Measurements from ENCODE around the gene ACTG2.

ACTG2 gene

DNA sequence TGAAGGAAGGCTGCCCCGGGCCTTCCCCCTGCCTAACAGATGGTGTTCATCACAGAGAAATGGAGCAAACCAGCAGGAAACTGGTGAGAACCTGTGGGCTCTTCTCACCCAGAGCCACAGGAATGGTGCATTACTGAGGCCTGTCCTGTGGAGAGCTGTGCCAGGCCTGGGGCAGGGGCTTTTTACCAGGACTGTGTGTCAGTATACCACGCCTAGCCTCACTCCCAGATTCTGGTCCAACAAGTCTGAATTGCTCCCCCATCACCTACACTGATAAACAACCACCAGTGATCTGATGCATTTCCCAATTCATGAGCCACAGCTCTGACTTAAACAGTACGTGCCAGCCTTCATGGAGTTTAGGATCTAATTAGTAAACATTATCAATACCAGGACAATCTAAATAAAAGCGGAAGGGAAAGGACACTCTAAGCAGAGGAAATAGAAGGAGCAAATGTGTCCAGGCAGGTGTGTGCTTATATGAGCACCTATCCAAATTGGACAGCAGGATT is 24.9 kb downstream of the ACTG2 start:
- Histone ChIP-seq H3K27me3 (ENCODE audit: control insufficient read depth, insufficient read depth, low read length) (no peaks in the 10 kb centered on the region), H3K4me3 (ENCODE audit: low read depth, low read length) (no peak overlapping the region), H3K36me3 (ENCODE audit: control insufficient read depth, insufficient read depth, low read length) (no peaks in the 10 kb centered on the region), H3K9ac (ENCODE audit: low read depth, low read length) (no peak overlapping the region), H3K9me3 (ENCODE audit: control insufficient read depth, insufficient read depth, low read length) (no peaks in the 10 kb centered on the region), H3K4me1 (ENCODE audit: control insufficient read depth, insufficient read depth, low read length) (peaks cover 8% of the 10 kb centered on the region)

DNA sequence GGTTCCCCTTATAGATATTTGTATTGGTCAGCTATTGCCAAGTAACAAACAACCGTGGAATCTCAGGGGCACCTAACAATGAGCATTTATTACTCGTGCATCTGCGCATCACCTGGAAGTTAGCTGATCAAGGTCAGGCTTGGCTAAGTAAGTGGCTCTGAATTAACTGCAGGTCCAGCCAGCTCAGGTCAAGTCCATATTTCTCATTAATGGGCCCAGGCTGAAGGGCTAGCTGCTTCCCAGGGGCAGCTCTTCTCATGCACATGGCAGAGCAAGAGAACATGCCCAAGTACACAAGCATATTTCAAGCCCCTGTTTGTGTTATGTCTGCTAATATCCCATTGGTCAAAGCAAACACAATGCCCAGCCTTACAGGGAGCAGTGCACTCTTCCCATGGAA is 26.0 kb downstream of the ACTG2 start:
- Histone ChIP-seq H3K9me3 (ENCODE audit: control insufficient read depth, insufficient read depth, low read length) (no peaks in the 10 kb centered on the region), H3K9ac (ENCODE audit: low read depth, low read length) (no peak overlapping the region), H3K27me3 (ENCODE audit: control insufficient read depth, insufficient read depth, low read length) (no peaks in the 10 kb centered on the region), H3K4me1 (ENCODE audit: control insufficient read depth, insufficient read depth, low read length) (peaks cover 8% of the 10 kb centered on the region), H3K36me3 (ENCODE audit: control insufficient read depth, insufficient read depth, low read length) (no peaks in the 10 kb centered on the region), H3K4me3 (ENCODE audit: low read depth, low read length) (no peak overlapping the region)

DNA sequence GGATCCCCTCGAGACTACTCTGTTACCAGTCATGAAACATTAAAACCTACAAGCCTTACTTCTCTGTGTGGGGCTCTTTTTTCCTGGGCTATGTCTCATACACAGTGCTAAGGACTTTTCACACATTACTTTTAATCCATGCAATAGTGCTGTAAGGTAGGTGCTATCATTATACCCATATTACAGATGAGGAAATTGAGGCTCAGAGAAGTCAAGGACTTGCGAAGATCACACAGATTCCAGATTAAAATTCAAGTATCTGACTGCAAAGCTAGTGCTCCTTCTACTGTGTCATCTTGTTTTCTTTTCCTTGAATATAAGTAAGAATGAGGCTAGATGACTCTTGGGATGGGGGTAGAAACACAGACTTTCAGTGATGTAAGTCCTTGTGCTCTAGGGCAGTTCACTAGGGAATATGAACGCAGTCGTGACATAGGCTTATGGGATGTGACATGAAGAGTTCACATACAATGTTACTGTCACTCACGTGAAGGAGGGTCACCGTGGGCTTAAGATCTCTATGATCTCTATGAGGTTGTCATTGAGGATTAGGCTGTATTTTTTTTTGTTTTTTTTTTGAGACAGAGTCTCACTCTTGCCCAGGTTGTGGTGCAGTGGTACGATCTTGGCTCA is 26.9 kb downstream of the ACTG2 start:
- H3K4me1 ChIP-seq (ENCODE audit: control insufficient read depth, insufficient read depth, low read length): peaks cover 8% of the 10 kb centered on the region
- H3K36me3 ChIP-seq (ENCODE audit: control insufficient read depth, insufficient read depth, low read length): no peaks in the 10 kb centered on the region
- no peaks in the 10 kb centered on the region for H3K9me3 ChIP-seq (ENCODE audit: control insufficient read depth, insufficient read depth, low read length)
- no peak overlapping the region for H3K9ac ChIP-seq (ENCODE audit: low read depth, low read length)
- H3K27me3 ChIP-seq (ENCODE audit: control insufficient read depth, insufficient read depth, low read length): no peaks in the 10 kb centered on the region
- no peak overlapping the region for H3K4me3 ChIP-seq (ENCODE audit: low read depth, low read length)

DNA sequence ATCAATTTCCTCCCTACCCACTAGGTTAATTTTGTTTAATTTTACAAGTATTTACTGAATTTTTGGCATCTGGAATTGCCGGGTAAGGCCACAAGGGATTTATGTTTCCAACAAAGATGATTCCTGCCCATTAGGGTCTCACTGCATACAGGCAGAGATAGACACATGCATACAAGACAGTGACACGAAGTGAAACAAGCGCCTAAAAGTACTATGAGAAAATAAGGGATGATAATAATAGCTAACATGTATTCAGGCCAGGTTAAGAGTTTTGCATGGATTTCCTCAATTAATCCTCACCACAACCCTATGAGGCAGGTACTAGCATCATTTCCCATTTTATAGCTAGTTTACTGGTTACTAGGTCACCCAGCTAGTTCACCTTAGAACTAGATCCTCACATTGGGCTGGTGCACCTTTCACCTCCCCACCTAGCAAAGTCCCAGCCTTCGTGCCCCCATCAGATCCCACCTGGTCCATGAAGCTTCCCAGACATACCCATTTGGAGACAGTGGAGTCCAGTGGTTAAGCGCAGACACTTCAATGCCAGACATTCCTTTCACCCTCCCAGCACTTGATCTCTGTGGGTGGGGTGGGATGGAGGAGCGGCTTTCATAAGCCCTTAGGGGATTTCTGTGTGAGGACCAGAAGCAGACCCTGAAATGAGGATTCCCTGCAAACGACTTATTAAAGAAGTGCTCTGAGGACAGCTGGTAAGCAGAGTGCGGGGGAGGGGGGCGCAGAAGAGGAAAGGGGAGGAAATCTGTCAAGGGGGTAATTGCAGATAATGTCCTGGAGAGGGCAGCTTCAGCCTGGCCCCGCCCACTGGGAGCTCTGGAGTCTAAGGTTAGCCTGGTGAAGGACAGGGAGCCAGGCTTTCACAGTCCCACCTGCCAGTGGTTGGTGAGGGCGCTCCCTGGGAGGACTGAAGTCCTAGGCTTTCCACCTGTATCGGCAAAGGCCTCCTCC is 28.1 kb downstream of the ACTG2 start:
- H3K9ac ChIP-seq (ENCODE audit: low read depth, low read length): no peak overlapping the region
- H3K4me3 ChIP-seq (ENCODE audit: low read depth, low read length): no peak overlapping the region
- no peaks in the 10 kb centered on the region for H3K9me3 ChIP-seq (ENCODE audit: control insufficient read depth, insufficient read depth, low read length)
- no peaks in the 10 kb centered on the region for H3K36me3 ChIP-seq (ENCODE audit: control insufficient read depth, insufficient read depth, low read length)
- H3K27me3 ChIP-seq (ENCODE audit: control insufficient read depth, insufficient read depth, low read length): no peaks in the 10 kb centered on the region
- peaks cover 8% of the 10 kb centered on the region for H3K4me1 ChIP-seq (ENCODE audit: control insufficient read depth, insufficient read depth, low read length)

DNA sequence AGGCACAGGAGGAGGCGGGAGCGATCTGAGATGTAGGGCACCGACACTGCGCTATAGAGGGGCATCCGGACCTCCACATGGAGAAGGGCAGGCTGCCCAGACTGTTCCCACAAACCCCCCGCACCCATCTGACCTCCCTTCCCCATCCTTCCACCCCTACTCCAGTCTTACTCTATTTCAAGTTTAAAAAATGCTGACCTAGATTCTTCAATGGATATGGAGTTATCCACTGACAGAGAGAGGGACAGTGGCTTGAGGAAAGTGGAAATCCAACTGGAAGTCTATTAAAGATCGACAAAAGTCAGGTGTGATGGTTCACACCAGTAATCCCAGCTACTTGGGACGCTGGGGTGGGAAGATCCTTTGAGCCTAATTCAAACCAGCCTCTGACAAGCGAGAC is 28.8 kb downstream of the ACTG2 start:
- Histone ChIP-seq H3K4me1 (ENCODE audit: control insufficient read depth, insufficient read depth, low read length) (peaks cover 12% of the 10 kb centered on the region), H3K9ac (ENCODE audit: low read depth, low read length) (no peak overlapping the region), H3K4me3 (ENCODE audit: low read depth, low read length) (no peak overlapping the region), H3K9me3 (ENCODE audit: control insufficient read depth, insufficient read depth, low read length) (no peaks in the 10 kb centered on the region), H3K36me3 (ENCODE audit: control insufficient read depth, insufficient read depth, low read length) (no peaks in the 10 kb centered on the region), H3K27me3 (ENCODE audit: control insufficient read depth, insufficient read depth, low read length) (no peaks in the 10 kb centered on the region)

DNA sequence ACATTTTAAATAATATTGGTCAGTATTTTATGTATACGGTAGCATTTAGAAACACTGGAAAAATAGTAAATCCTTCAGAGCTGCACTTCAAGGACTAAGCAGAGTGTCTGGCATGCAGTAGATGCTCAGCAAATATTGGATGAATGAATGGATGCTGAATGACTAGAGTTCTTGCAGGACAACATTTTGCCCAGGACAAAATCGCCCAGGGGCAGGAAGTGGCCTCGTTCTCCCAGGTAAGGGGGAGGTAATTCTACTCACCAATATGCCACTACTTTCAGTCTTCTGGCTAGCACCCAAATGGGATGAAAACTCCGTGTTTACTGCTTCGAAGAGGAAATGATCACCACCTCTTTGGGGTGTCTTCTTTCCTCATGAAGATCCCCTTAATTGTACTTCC is 29.9 kb downstream of the ACTG2 start:
- Histone ChIP-seq H3K4me3 (ENCODE audit: low read depth, low read length) (no peak overlapping the region), H3K4me1 (ENCODE audit: control insufficient read depth, insufficient read depth, low read length) (peaks cover 12% of the 10 kb centered on the region), H3K9ac (ENCODE audit: low read depth, low read length) (no peak overlapping the region), H3K27me3 (ENCODE audit: control insufficient read depth, insufficient read depth, low read length) (no peaks in the 10 kb centered on the region), H3K36me3 (ENCODE audit: control insufficient read depth, insufficient read depth, low read length) (no peaks in the 10 kb centered on the region), H3K9me3 (ENCODE audit: control insufficient read depth, insufficient read depth, low read length) (no peaks in the 10 kb centered on the region)

DNA sequence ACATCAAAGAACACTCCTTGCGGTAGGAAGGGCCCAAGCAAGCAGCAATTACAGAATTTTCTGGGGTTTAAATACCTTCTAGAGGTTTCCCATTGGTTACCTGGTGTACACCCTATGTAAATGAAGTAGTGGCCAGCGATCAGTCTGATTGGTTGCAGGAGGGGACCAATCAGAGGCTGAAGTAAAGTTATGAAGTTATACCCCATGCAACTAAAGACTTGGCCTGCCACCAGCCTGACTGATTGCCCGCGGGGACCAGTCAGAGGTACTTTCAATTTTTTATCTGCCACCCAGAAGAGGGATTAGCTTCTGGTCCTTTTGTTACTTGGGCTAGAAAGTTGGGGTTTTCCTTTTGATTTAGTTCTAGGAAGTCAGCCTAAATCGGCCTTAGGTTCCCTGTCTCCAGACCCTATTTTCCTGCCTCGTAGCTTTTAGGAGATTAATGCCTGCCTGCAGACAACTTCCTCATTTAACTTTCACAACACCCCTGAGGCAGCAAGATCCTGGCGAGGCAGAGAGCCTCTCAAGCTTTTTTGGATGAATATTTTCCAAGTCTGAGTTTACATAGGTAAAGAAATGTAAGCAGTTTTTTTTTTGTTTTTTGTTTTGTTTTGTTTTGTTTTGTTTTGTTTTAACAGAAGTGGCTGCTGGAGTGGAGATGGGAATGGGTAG is 32.4 kb downstream of the ACTG2 start:
- Histone ChIP-seq H3K4me1 (ENCODE audit: control insufficient read depth, insufficient read depth, low read length) (peaks cover 12% of the 10 kb centered on the region), H3K9ac (ENCODE audit: low read depth, low read length) (no peak overlapping the region), H3K36me3 (ENCODE audit: control insufficient read depth, insufficient read depth, low read length) (no peaks in the 10 kb centered on the region), H3K4me3 (ENCODE audit: low read depth, low read length) (no peak overlapping the region), H3K9me3 (ENCODE audit: control insufficient read depth, insufficient read depth, low read length) (no peaks in the 10 kb centered on the region), H3K27me3 (ENCODE audit: control insufficient read depth, insufficient read depth, low read length) (no peaks in the 10 kb centered on the region)

DNA sequence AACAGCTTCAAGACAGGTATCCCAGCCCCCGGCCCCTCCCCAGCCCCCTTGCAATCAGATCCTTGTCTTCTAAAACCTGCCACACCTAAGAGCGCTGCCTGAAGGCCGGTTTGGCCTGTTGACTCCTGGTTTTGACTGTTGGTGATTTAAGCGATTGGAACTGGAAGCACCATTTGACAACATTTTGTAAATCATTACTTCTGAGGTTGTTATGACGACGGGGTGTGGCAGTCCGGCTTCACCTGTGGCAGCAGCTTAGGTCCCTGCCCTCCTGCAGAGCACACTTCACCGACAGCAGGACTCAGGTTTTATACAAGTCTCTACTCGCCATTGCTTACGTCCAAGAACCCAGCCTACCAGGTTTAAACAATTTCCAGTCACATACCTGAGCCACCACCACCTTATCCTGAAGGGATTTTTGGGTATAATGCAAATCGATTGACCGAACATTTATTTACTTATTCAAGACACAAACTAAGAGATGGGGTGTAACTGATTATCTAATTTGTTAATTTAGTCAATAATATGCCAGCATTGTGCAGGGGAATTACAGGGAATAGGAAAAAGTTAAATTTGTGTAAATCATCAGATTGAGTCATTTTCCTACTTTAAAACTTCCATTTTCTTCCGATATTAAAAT is 33.2 kb downstream of the ACTG2 start:
- Histone ChIP-seq H3K4me1 (ENCODE audit: control insufficient read depth, insufficient read depth, low read length) (peaks cover 8% of the 10 kb centered on the region), H3K9me3 (ENCODE audit: control insufficient read depth, insufficient read depth, low read length) (no peaks in the 10 kb centered on the region), H3K9ac (ENCODE audit: low read depth, low read length) (peak overlapping the region; percentile 1), H3K4me3 (ENCODE audit: low read depth, low read length) (peak overlapping the region; percentile 86), H3K36me3 (ENCODE audit: control insufficient read depth, insufficient read depth, low read length) (no peaks in the 10 kb centered on the region), H3K27me3 (ENCODE audit: control insufficient read depth, insufficient read depth, low read length) (no peaks in the 10 kb centered on the region)

DNA sequence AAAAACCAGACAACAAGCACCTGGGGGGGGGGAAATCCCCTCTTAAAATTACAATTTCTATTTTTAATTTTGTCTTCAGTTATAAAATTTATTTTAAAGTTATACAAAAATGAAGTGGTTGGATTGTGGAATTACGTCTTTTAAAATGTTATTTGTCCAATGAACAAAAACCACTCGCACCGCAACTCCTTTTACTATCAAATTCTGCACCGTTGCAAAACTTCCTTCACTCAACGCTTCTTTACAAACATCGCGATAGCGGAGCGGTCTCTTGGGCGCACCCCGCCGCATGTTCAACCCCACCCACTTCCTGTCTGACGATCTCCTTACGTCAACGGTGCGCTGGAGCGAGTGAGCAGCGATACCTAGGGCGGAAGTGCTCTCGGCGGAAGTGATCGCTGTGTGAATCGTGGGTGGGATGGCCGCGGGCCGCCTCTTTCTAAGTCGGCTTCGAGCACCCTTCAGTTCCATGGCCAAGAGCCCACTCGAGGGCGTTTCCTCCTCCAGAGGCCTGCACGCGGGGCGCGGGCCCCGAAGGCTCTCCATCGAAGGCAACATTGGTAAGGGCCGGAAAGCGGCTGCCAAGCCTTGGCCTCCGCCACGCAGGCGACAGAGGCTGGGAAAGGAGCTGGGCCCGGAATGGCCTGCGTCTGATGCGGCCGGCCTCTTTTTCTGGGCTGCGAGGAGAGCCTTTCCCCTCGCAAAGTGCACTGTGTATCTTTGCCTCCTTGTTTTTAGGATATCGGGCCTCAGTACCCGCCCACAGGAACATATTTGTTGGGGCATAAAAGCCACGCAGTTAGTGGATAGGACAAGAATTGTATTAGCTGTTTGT is 33.9 kb downstream of the ACTG2 start, which contains the start of gene DGUOK:
Gene DGUOK (plus strand): TSS at position 388 of the 835 bp plus-strand sequence. CDS start 31 bp downstream, at position 419.
- no peaks in the 10 kb centered on the region for H3K9me3 ChIP-seq (ENCODE audit: control insufficient read depth, insufficient read depth, low read length)

DNA sequence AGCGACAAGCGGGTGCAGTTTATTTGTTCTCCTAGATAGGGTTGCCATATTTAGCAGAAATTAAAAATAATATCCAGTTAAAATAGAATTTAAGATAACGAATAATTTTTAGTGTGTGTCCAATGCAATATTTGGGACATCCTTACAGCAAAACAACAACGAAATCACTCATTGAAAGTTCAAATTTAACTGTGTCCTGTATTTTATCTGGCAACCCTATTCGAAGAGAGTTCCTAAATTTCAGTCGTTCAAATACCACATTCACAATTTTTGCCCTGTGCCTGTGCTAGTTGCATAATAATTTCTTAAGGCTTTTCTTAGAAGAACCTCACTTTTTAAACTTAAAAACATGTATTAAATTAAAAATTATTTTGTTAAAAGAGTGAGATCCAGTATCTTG is 34.5 kb downstream of the ACTG2 start:
- Histone ChIP-seq H3K36me3 (ENCODE audit: control insufficient read depth, insufficient read depth, low read length) (no peaks in the 10 kb centered on the region), H3K4me3 (ENCODE audit: low read depth, low read length) (peak overlapping the region; percentile 86), H3K9me3 (ENCODE audit: control insufficient read depth, insufficient read depth, low read length) (no peaks in the 10 kb centered on the region), H3K9ac (ENCODE audit: low read depth, low read length) (peak overlapping the region; percentile 89), H3K27me3 (ENCODE audit: control insufficient read depth, insufficient read depth, low read length) (no peaks in the 10 kb centered on the region), H3K4me1 (ENCODE audit: control insufficient read depth, insufficient read depth, low read length) (peaks cover 4% of the 10 kb centered on the region)

More for the DNA sequence above, 33.9 kb downstream of the ACTG2 start, which contains the start of gene DGUOK:
- Histone ChIP-seq H3K27me3 (ENCODE audit: control insufficient read depth, insufficient read depth, low read length) (no peaks in the 10 kb centered on the region), H3K4me1 (ENCODE audit: control insufficient read depth, insufficient read depth, low read length) (peaks cover 4% of the 10 kb centered on the region), H3K36me3 (ENCODE audit: control insufficient read depth, insufficient read depth, low read length) (no peaks in the 10 kb centered on the region), H3K4me3 (ENCODE audit: low read depth, low read length) (peak within 1 kb of the TSS; percentile 86), H3K9ac (ENCODE audit: low read depth, low read length) (peak within 1 kb of the TSS; percentile 89)
